CD14-positive monocyte (primary cell): Measurements from ENCODE around the gene AIF1. TPM values are rescaled to one million over a fixed set of nuclear protein-coding genes. Genes with fewer than 3 reads are reported as not detected.

Experiments used
- DNase-seq, 3 donors: peaks; one replicate each; pipeline ENCODE4 v3.0.0-alpha.2; 2011 to 2022
- H2AFZ ChIP-seq: 2 replicates; pipeline ENCODE4 v1.6.0; 2012; ENCODE audit warnings: mild to moderate bottlenecking, low read depth, low read length, inconsistent platforms; ENCODE audit not compliant: insufficient read depth, poor library complexity, severe bottlenecking
- H3K27ac ChIP-seq, 2 donors: 1 replicate in 1 of 2; 2 replicates in 1 of 2; pipeline ENCODE4 v1.5.1; 2012 to 2013; ENCODE audit warnings: low read length in 2 of 2, control low read depth in 1 of 2, inconsistent platforms in 1 of 2, low read depth in 1 of 2, mild to moderate bottlenecking in 1 of 2
- H3K27me3 ChIP-seq, 2 donors: one replicate each; pipeline versions ENCODE4 v1.6.0 to v1.6.1; 2011 to 2013; ENCODE audit warnings: low read length in 2 of 2; ENCODE audit not compliant: control insufficient read depth in 2 of 2, insufficient read depth in 2 of 2
- H3K36me3 ChIP-seq, 2 donors: replicated peaks in 1 of 2; 1 replicate in 1 of 2; 2 replicates in 1 of 2; pipeline versions ENCODE4 v1.5.1 to v1.6.1; 2012 to 2013; ENCODE audit warnings: low read length in 2 of 2, control low read depth in 1 of 2, inconsistent platforms in 1 of 2, mild to moderate bottlenecking in 1 of 2; ENCODE audit not compliant: insufficient read depth in 2 of 2, control insufficient read depth in 1 of 2
- H3K4me1 ChIP-seq, 2 donors: 1 replicate in 1 of 2; 2 replicates in 1 of 2; pipeline versions ENCODE4 v1.5.1 to v1.6.1; 2012 to 2013; ENCODE audit warnings: low read length in 2 of 2, control low read depth in 1 of 2, inconsistent platforms in 1 of 2, mild to moderate bottlenecking in 1 of 2, moderate library complexity in 1 of 2; ENCODE audit not compliant: insufficient read depth in 2 of 2, control insufficient read depth in 1 of 2
- H3K4me2 ChIP-seq: replicated peaks from 2 replicates; pipeline ENCODE3; 2012; ENCODE audit warnings: low read length, moderate library complexity, mild to moderate bottlenecking; ENCODE audit not compliant: poor library complexity, severe bottlenecking; ENCODE audit errors: extremely low read depth
- H3K4me3 ChIP-seq, 3 experiments: fragments of 200-600 bp in 1 of 3; sonication (generic) in 1 of 3; replicated peaks in 1 of 3; 1 replicate in 2 of 3; 2 replicates in 1 of 3; pipeline ENCODE4 v1.5.1; 2011 to 2013; ENCODE audit warnings: low read length in 3 of 3, mild to moderate bottlenecking in 3 of 3, control low read depth in 2 of 3, low read depth in 2 of 3, inconsistent platforms in 1 of 3, moderate library complexity in 1 of 3
- H3K79me2 ChIP-seq: 2 replicates; pipeline ENCODE4 v1.6.0; 2012; ENCODE audit warnings: mild to moderate bottlenecking, control low read depth, inconsistent platforms, low read length, moderate library complexity; ENCODE audit not compliant: insufficient read depth
- H3K9ac ChIP-seq: 2 replicates; pipeline ENCODE4 v1.6.0; 2017; ENCODE audit warnings: low read length, mild to moderate bottlenecking; ENCODE audit not compliant: insufficient read depth, poor library complexity, severe bottlenecking
- H3K9me3 ChIP-seq, 2 donors: replicated peaks in 1 of 2; 1 replicate in 1 of 2; 2 replicates in 1 of 2; pipeline versions ENCODE4 v1.5.1 to v1.6.1; 2012 to 2013; ENCODE audit warnings: low read length in 2 of 2, control low read depth in 1 of 2; ENCODE audit not compliant: control insufficient read depth in 1 of 2, insufficient read depth in 1 of 2
- H4K20me1 ChIP-seq: 2 replicates; pipeline ENCODE4 v1.6.0; 2012; ENCODE audit warnings: mild to moderate bottlenecking, low read length, control low read depth, moderate library complexity; ENCODE audit not compliant: insufficient read depth
- H3K27ac Mint-ChIP-seq, 7 donors: one replicate each; pipeline ENCODE4 v1.8.0; 2020; ENCODE audit warnings: mild to moderate bottlenecking in 7 of 7, mixed read lengths in 7 of 7, moderate library complexity in 6 of 7, inconsistent platforms in 2 of 7
- H3K27me3 Mint-ChIP-seq, 3 donors: one replicate each; pipeline ENCODE4 v1.8.0; 2021 to 2022; ENCODE audit warnings: low read depth in 3 of 3, mild to moderate bottlenecking in 3 of 3, mixed read lengths in 3 of 3, moderate library complexity in 3 of 3, inconsistent platforms in 1 of 3
- H3K36me3 Mint-ChIP-seq, 2 donors: one replicate each; pipeline ENCODE4 v1.8.0; 2020; ENCODE audit warnings: mixed read lengths in 2 of 2, inconsistent platforms in 1 of 2, mild to moderate bottlenecking in 1 of 2
- H3K4me1 Mint-ChIP-seq: one replicate; pipeline ENCODE4 v1.8.0; 2020; ENCODE audit warnings: mild to moderate bottlenecking, mixed read lengths
- H3K4me3 Mint-ChIP-seq, 2 donors: one replicate each; pipeline ENCODE4 v1.8.0; 2020; ENCODE audit warnings: mild to moderate bottlenecking in 2 of 2, mixed read lengths in 2 of 2, moderate library complexity in 1 of 2
- H3K9me3 Mint-ChIP-seq, 7 donors: one replicate each; pipeline ENCODE4 v1.8.0; 2020 to 2022; ENCODE audit warnings: mixed read lengths in 7 of 7, mild to moderate bottlenecking in 6 of 7, moderate library complexity in 6 of 7, inconsistent platforms in 2 of 7
- CTCF ChIP-seq: fragments of 200-600 bp; IDR thresholded peaks from one replicate; pipeline ENCODE4 v1.8.0; 2022; ENCODE audit warnings: antibody characterized with exemption, mild to moderate bottlenecking
- WGBS: methylation state at CpG from one replicate; pipeline ENCODE4 v1.1.5; 2013; ENCODE audit warnings: missing lambda C conversion rate; ENCODE audit not compliant: insufficient coverage; 5-methylcytosine and 5-hydroxymethylcytosine counted together
- intact Hi-C, 2 donors: fragments of 100-400 bp; cut with micrococcal nuclease; formaldehyde crosslinking; loops; one replicate each; pipeline versions ENCODE4 v1.15.0 to v1.15.1; 2023
- polyA plus RNA-seq, 3 donors: library from polyadenylated mRNA; depleted of rRNA in 1 of 3; unstranded in 2 of 3; stranded (reverse) in 1 of 3; fragments of 300-500 nt in 2 of 3; fragments of >200 nt in 1 of 3; fragmentation: Illumina TruSeq in 2 of 3; gene quantifications; 1 replicate in 2 of 3; 2 replicates in 1 of 3; pipeline ENCODE4 v1.2.3, GENCODE V29; 2012 to 2021

AIF1 gene
- polyA plus RNA-seq, 3 donors = 952 to 2,310 (median 2,275) TPM

DNA sequence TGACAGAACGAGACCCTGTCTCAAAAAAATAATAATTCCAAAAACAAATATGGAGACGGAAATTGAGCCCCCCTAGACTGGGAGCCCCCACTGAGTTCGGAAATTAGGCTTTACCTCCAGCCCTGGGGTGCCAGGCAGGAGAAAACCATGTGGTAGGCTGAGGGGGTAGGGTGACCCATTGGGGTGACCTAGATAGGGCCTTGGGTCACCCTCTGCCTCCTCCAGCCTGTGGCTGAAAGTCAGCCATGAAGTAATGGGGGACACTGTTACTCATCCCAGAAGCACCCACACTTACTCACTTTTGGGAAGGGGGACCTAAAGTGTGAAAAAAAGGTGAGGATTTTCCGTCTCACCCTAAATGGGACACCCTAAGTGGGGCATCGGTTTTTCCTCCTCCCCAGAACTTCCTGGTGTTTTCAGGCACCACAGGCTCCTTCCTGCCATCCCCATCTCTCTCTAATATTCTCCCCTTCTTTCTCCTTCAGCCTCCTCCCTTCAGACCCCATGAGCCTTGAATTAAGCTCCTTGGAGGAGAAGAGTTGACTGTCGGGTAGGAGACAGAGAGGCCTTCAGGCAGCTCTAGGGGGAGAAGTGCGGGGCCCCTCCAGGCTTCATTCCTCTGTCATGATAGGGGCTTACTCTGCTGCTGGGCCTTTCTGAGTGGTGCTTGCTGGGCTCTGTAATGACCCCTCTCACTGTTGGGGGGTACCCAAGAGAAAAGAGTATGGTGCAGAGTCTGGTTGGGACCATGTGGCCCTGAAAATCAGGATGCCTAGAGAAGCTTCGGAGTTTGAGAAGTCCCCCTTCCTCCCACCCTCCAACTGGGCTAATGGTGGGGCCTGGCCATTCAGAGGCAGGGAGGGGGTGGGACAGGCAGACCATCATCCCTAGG, 35.2 kb upstream of the AIF1 start:
- peak overlapping the region; percentile 88 for H2AFZ ChIP-seq
- H3K36me3 Mint-ChIP-seq = peaks cover 31 to 36% of the 10 kb centered on the region in 2 donors
- peak overlapping the region; percentile 93 to 95 for H3K4me3 Mint-ChIP-seq
- peaks cover 0 to 2% (median 1%) of the 10 kb centered on the region in 3 donors for H3K27me3 Mint-ChIP-seq
- H3K79me2 ChIP-seq = peaks cover 75% of the 10 kb centered on the region
- 100% methylated on average over 1 of the region's 8 CpGs for WGBS
- intact Hi-C loops = loop anchor here in 1 of 2 donors (2.0 kb wide), 1 partner anchor 17 kb away; no protein-coding TSS in a partner anchor
- H3K9me3 ChIP-seq = no peaks in the 10 kb centered on the region
- H3K9me3 Mint-ChIP-seq = peaks cover 0 to 3% (median 0%) of the 10 kb centered on the region in 7 donors
- DNase-seq = peak in 1 of 3 donors; percentile 30
- H3K27me3 ChIP-seq = no peaks in the 10 kb centered on the region
- H3K4me3 ChIP-seq = peak overlapping the region in 2 of 3 experiments; percentile 84 to 94
- H3K9ac ChIP-seq = peak overlapping the region; percentile 71
- peaks cover 88% of the 10 kb centered on the region for H3K4me1 Mint-ChIP-seq
- H4K20me1 ChIP-seq = peaks cover 39% of the 10 kb centered on the region
- no peak overlapping the region for H3K27ac ChIP-seq
- peak overlapping the region in 6 of 7 donors; percentile 28 to 93 (median 82) for H3K27ac Mint-ChIP-seq
- H3K4me2 ChIP-seq = peak overlapping the region; percentile 98
- peaks cover 18 to 25% of the 10 kb centered on the region in 2 donors for H3K36me3 ChIP-seq
- no peak for TF ChIP-seq CTCF
- H3K4me1 ChIP-seq = peaks cover 81 to 94% of the 10 kb centered on the region in 2 donors

GRCh38 chr6:31580438-31580740, 34.6 kb upstream of the AIF1 start:
- no peak for TF ChIP-seq CTCF
- DNase-seq = no peak
- WGBS = 27% methylated on average over 11 of the region's 11 CpGs
- intact Hi-C loops = loop anchor here in 1 of 2 donors (2.0 kb wide), 1 partner anchor 16 kb away; no protein-coding TSS in a partner anchor
- H3K4me2 ChIP-seq = peak overlapping the region; percentile 98
- H3K9ac ChIP-seq = peak overlapping the region; percentile 71
- peak overlapping the region; percentile 83 to 94 (median 84) for H3K4me3 ChIP-seq
- peaks cover 73% of the 10 kb centered on the region for H3K79me2 ChIP-seq
- Mint-ChIP-seq H3K4me1 (peaks cover 88% of the 10 kb centered on the region), H3K27ac (peak overlapping the region; percentile 78 to 93 (median 88)), H3K4me3 (peak overlapping the region; percentile 93 to 95), H3K9me3 (peaks cover 0 to 3% (median 0%) of the 10 kb centered on the region in 7 donors), H3K27me3 (peaks cover 0 to 1% (median 1%) of the 10 kb centered on the region in 3 donors), H3K36me3 (peaks cover 31 to 36% of the 10 kb centered on the region in 2 donors)
- no peaks in the 10 kb centered on the region for H3K9me3 ChIP-seq
- peaks cover 39% of the 10 kb centered on the region for H4K20me1 ChIP-seq
- H3K36me3 ChIP-seq = peaks cover 18 to 25% of the 10 kb centered on the region in 2 donors
- H3K27me3 ChIP-seq = no peaks in the 10 kb centered on the region
- peak overlapping the region in 1 of 2 donors; percentile 75 for H3K27ac ChIP-seq
- H3K4me1 ChIP-seq = peaks cover 81 to 94% of the 10 kb centered on the region in 2 donors
- peak overlapping the region; percentile 88 for H2AFZ ChIP-seq
